Choroid plexus epithelial cell (primary cell): Measurements from ENCODE around the gene PSMD1.
"Not testable (repeated sequence)": the region's sequence is repeated elsewhere in the genome, so short reads cannot be mapped to it uniquely, and the experiment has no call there.

Experiments
- DNase-seq: peaks from one replicate; pipeline ENCODE4 v3.0.0-alpha.2; 2010; ENCODE audit warnings: low read depth
- H3K4me3 ChIP-seq: 2 replicates; pipeline ENCODE4 v1.5.1; 2011; ENCODE audit warnings: low read depth, mild to moderate bottlenecking, control low read depth, low read length, moderate library complexity
- TF ChIP-seq, protein P1 (sequence below): conservative IDR thresholded peaks from 2 replicates; pipeline ENCODE4 v1.5.1; 2011; ENCODE audit warnings: low read depth, mild to moderate bottlenecking, control low read depth, inconsistent platforms, low read length, moderate library complexity

PSMD1 gene

GRCh38 chr2:231189571-231190495 is 133.2 kb downstream of the PSMD1 start:
- TF ChIP-seq, protein P1, sequence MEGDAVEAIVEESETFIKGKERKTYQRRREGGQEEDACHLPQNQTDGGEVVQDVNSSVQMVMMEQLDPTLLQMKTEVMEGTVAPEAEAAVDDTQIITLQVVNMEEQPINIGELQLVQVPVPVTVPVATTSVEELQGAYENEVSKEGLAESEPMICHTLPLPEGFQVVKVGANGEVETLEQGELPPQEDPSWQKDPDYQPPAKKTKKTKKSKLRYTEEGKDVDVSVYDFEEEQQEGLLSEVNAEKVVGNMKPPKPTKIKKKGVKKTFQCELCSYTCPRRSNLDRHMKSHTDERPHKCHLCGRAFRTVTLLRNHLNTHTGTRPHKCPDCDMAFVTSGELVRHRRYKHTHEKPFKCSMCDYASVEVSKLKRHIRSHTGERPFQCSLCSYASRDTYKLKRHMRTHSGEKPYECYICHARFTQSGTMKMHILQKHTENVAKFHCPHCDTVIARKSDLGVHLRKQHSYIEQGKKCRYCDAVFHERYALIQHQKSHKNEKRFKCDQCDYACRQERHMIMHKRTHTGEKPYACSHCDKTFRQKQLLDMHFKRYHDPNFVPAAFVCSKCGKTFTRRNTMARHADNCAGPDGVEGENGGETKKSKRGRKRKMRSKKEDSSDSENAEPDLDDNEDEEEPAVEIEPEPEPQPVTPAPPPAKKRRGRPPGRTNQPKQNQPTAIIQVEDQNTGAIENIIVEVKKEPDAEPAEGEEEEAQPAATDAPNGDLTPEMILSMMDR = no peak
- DNase-seq = peak; percentile 68
- no peak overlapping the region for H3K4me3 ChIP-seq

DNA sequence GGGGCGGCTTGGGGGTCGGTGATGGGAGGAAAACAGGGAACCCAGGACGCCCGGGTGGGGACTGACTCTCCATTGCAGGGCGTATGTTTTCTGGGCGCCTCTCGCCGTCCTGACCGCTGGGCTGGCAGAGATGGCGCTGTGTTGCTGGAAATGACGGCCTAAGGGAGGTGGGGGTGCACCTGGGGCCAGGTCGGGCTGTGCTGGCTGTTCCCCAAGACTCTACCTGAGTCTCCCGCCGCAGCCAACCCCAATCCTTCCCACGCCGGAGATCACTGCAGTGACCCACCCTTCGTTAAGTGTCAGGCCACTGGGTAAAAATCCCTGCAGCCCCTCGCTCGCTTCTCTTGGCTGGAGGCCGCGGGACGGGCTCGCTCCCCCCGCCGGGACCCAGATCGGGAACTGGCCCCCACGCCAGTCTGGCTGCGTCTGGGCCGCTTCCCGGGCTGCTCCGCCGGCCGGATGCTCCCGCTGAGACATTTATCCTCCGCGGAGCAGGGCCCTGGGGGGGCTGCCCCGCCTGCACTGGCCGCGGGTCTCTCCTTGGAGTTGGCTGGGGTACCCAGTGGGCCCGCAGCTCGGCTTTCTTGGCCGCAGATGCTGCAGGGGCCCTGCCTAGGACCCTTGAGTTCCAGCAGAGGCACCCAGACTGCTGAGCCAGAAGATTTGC is 134.0 kb downstream of the PSMD1 start:
- DNase-seq = peak; percentile 74
- TF ChIP-seq, protein P1 = peak; percentile 31
- peak overlapping the region; percentile 20 for H3K4me3 ChIP-seq

DNA sequence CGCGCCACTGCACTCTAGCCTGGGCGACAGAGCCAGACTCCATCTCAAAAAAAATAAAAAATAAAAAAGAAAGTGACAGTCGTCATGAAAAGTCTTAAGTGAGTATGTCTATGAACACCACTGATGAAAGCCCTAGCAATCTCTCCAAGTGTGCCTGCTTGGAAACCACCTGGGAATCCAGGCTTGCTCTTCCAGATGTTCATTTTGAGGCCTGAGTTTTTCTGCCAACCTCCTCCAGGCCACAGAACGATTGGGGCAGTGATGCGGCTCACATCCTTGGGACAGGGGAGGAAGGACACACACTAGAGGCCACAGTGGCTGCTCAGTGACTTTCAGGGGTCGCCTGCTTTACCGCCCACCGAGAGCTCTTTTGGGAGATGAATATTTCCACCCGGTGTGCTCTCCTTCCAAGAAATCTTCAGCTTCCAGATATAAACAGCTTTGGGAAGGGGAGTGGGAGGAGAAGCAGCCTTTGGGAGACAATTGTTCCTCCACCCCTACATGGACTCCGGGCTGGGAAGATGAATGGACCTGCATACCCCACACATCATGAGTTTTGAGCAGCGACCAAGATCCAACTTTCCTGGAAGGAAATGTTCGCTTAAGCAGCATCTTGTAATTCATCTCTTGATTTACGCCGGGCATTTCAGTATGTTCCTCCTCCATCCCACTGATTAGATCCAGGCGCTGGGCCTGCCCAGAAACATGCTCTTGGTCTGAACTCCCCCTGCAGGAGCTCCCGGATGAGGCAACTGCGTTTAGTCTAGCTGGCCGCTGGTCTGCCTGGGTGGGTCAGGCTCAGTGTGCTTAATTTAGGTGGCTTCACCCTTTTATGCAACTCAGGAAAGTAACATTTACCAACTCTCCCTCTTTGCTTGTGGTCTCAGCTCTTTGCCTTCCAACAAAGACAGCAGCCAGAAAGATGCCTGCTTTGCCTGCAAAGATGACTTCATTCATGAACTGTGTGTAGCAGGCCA is 135.5 kb downstream of the PSMD1 start:
- TF ChIP-seq, protein P1 = peak; percentile 98
- peak; percentile 95 for DNase-seq
- H3K4me3 ChIP-seq = no peak overlapping the region

GRCh38 chr2:231193216-231193615 is 136.5 kb downstream of the PSMD1 start:
- H3K4me3 ChIP-seq = no peak overlapping the region

GRCh38 chr2:231196592-231196991 is 139.9 kb downstream of the PSMD1 start:
- H3K4me3 ChIP-seq = no peak overlapping the region
- TF ChIP-seq, protein P1 = no peak
- DNase-seq = no peak

More at GRCh38 chr2:231193216-231193615, 136.5 kb downstream of the PSMD1 start:
- no peak for DNase-seq
- TF ChIP-seq, protein P1 = no peak

- not testable (repeated sequence) for DNase-seq, H3K4me3 ChIP-seq
Observed at GRCh38 chr2:231197196-231197595, 140.5 kb downstream of the PSMD1 start.
